ELF-1 (cell line): ENCODE results near the gene HTRA1.
A peak's percentile ranks its signal among the peaks of the same experiment; 100 is the strongest.

Experiments used
- DNase-seq: peaks from one replicate; pipeline ENCODE4 v3.0.0-alpha.2; 2016; ENCODE audit warnings: low read depth, low spot score

The HTRA1 gene

GRCh38 chr10:122461367-122461728 lies at the start of gene HTRA1:
Gene HTRA1 (plus strand): TSS chr10:122461553. CDS start chr10:122461653, 100 bp downstream.
- DNase-seq: peak; percentile 47

DNA sequence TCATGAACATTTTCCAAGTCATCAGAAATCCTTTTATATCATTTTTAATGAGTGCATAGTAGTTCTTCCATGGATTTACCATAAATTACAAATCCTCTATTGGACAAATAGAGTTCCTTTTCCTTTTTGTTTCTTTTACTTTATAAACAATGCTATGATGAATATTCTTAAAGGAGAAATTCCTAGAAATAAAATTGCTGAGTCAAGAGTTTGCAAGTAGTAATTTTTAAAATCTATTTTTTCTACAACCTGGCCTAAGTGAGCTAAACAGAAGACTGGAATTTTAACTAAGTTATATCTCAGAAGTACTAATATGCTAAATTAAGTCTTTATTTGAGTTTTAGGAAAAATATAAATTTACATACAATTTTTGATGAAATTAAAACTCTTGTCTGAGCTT lies 48.0 kb upstream of the HTRA1 start:
- DNase-seq: no peak

GRCh38 chr10:122417667-122418066 lies 43.7 kb upstream of the HTRA1 start:
- DNase-seq: no peak

DNA sequence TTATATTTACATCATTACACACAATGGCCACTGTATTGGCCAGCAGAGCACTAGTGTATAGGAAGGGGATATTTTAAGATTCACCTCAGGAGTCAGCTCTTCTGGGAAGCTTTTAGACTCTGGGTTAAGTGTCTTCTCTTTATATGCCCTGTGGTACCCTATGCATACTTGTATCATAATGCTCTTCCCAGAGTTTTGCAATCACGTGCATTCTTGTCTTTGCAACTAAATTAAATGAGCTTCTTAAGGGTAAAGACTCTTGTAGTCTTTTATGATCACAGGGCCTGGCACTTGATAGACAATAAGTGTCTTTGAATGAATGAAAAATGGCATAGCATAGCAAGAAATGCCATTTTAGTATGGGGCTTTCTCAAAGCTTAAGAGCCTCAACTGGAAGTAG lies 42.3 kb upstream of the HTRA1 start:
- DNase-seq: no peak

- no peak for DNase-seq
Observed at GRCh38 chr10:122419876-122420623, 41.3 kb upstream of the HTRA1 start.

- no peak for DNase-seq
Observed at GRCh38 chr10:122420624-122421007, 40.7 kb upstream of the HTRA1 start.

DNA sequence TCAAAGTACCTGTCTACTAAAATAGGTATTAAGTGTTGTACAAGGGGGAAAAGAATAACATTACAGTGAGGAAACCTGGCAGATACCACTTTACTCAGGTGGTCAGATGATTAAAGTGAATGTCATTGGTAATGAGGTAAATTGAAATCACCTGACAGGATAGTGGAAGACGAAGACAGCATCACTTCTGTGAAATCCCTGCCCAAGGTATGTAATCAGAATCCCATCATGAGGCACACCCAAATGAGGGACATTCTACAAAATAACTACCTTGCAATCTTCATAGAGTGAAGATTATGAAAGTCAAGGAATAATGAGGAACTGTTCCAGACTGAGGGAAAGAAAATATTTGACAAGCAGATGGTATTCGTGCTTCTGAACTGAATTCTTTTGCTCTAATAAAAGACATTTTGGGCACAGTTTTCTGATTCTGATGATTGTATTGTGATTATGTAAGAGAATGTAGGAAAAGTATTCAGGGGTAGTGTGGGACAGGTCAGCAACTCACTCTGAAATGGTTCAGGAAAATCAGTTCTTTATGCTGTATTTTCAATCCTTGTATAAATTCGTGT lies 40.2 kb upstream of the HTRA1 start:
- DNase-seq: no peak

DNA sequence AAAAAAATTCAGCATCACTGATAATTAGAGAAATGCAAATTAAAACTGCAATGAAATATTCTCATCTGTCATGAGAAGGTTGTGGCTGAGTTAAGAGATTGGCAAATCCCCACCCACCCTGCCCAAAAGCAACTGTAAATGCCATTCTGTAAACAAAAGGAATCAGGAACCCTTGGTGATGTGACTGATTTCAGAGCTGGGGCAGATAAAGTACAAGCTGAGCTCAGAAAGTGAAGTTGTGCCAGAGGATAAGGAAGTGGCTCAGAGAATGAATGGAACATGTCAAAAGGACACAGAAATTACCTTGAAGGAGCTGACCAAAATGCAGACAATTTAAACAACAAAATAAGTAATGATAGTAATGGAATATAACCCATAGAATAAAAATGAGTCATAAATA lies 39.6 kb upstream of the HTRA1 start:
- no peak for DNase-seq

DNA sequence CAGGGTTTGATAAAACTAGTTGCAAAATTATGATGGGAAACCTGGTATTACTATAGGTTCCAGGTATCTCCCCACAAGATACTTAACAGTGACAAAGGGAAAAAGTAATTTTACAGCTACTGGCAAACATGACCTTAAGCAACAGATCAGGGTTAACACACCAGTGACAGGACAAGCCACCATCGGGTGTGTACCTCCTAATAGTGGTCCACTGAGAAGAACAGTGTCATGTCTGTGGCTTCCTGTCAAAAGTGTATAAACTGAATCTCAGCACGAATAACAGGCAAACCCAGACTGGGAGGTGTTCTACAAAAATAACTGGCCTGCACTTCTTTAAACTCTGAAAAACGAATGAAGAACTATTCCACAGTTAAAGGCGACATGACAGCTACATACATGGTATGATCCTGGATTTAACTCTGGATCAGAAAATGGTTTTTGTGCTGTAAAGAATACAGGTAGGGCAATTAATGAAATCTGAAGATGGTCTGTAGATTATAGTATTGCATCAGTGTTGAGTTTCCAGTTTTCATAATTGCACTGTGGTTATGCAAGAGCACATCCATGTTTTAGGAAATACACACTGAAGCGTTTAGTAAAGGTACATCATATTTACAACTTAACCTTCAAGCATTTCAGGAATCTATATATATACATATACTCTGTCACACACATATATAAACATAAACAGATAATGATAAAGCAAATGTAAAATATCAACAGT lies 38.9 kb upstream of the HTRA1 start:
- no peak for DNase-seq

GRCh38 chr10:122424059-122424458 lies 37.3 kb upstream of the HTRA1 start:
- DNase-seq: no peak

DNA sequence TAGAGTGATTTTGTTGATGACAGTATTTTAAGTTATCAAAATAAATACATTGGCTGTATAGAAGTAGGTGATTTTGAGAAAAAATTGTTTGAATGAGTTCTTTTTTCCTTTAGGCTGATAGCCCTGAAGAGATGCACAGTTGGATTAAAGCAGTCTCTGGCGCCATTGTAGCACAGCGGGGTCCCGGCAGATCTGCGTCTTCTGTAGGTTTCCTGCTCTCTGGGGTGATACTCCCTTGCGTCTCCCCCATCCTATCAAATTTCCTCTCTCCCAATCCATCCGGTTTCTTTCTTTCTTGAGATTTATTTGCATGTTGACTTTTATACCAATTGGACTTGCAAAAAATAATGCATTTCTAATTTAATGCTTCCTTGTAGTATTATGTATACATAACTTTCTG lies 34.5 kb upstream of the HTRA1 start:
- no peak for DNase-seq

GRCh38 chr10:122427280-122427679 lies 34.1 kb upstream of the HTRA1 start:
- no peak for DNase-seq

DNA sequence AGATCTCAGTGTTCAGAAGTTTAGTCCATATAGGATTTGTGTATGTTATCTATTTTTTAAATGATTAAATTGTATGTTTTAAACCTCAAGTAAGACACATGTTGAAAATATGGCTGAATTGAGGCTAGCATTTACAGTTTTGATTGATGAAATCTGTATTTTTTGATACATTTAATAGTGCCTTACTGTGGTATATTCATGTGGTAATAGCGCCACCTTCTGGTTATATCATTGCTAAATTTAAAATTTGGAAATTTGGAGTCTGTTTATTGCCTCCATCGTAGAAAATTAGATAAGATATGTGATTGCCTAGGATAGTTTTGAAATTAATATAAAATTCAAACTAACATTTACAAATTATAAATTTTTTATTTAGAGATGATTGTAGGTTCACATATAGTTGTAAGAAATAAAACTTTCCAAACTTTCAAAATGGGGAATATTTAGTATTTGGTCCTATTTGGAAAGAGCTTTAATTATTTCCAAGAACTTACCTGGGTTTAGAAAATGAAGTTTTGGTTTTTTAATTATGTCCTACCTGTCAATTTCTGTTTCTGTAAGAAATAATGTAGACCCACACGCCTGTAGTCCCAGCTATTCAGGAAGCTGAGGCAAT lies 26.0 kb upstream of the HTRA1 start:
- DNase-seq: no peak

GRCh38 chr10:122441961-122442360 lies 19.4 kb upstream of the HTRA1 start:
- no peak for DNase-seq

DNA sequence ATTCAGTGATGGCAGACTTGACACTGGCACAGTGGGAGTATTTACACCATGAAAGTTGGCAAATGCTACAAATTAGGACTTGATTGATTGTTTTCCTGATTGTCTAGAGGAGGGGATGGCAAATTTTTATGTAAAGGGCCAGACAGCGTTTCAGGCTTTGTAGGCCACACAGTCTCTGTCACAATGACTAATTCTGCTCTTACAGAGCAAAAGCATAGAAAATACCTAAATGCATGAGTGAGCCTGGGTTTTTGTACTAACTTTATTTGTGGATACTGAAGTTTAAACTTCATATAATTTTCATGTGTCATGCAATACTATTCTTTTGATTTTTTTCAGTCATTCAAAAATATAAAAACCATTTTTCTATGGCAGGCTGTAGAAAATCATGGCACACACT lies 15.9 kb upstream of the HTRA1 start:
- DNase-seq: no peak

- no peak for DNase-seq
Observed at GRCh38 chr10:122445904-122446303, 15.4 kb upstream of the HTRA1 start.

DNA sequence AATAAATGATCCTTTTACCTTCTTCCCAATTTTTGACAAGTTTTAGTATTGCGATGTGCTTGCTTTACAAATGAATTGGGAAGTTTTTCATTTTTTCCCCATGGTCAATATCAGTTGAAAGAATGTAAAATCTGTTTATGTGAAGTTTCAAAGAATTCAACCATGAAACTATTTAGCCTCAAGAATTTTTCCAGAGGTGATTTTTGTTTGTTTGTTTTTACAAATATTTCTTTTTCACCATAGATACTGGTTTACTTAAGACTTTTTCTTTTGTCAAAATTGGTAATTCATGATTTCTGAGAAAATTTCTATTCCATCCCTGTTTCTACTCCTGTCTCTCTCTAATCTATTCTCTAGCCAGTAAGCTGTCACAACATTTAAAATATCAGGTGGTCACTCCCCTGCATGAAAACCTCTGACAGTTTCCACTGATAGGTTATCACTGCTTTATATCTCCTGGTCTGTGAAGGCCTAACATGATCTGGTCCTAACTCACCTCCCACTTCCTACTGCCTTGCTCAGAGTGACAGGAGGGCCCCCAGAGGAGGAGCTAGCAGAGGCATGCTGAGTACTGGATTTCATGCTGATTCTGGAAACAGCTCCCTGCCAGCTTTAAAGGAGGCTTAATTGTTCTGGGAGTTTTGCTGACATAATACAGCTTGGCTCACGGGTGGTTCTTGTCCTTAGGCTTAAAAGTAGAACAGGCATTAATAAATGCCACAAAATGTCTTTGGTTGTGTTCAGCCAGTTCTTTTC lies 14.5 kb upstream of the HTRA1 start:
- DNase-seq: peak; percentile 61

- DNase-seq: no peak
Observed at GRCh38 chr10:122448600-122448999, 12.8 kb upstream of the HTRA1 start.

DNA sequence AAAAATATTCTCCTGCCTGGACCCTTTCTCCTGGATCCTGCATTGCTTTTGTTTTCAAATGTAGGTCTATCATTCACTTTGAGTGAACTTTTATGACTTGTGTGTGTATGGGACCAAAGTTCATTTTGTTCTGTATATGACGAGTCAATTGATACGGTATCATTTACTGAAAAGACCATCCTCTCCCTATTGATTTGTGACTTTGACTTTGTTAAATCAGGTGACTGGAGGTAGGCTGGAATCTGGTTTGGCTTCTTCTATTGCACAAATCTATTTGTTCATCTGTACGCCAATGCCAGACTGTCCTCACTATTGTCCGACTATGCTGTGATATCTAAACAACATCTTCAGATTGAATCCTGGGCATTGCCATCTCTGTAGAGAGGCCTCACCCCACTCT lies 12.2 kb upstream of the HTRA1 start:
- DNase-seq: no peak

- no peak for DNase-seq
Observed at GRCh38 chr10:122450353-122450990, 10.9 kb upstream of the HTRA1 start.

- DNase-seq: no peak
Observed at GRCh38 chr10:122454071-122454470, 7.3 kb upstream of the HTRA1 start.
